Measurements from ENCODE around the gene GTPBP2. TPM values are rescaled to one million over a fixed set of nuclear protein-coding genes. Genes with fewer than 3 reads are reported as not detected.

Gene GTPBP2
- total RNA-seq, 1 donor: 50.1 TPM

GRCh38 chr6:43578748-43579147 lies 50.3 kb downstream of the GTPBP2 start:
- TF ChIP-seq CTCF (IDR thresholded peaks at IDR 0.05; ENCODE audit: insufficient read depth, low read depth, low read length): no peak
- no peak overlapping the region for H3K4me3 ChIP-seq (ENCODE audit: low read depth, low read length)
- peak; percentile 24 for DNase-seq (ENCODE audit: low read depth)

- DNase-seq (ENCODE audit: low read depth): peak; percentile 92
- peak within 1 kb of the TSS; percentile 97 for H3K4me3 ChIP-seq (ENCODE audit: low read depth, low read length)
- peak; percentile 20 for TF ChIP-seq CTCF (IDR thresholded peaks at IDR 0.05; ENCODE audit: insufficient read depth, low read depth, low read length)
Measured at GRCh38 chr6:43575772-43576551, 53.1 kb downstream of the GTPBP2 start, which contains the start of the genes POLH and XPO5. Gene POLH, plus strand, starts transcription at chr6:43576185. Its CDS starts 6,135 bp downstream, at chr6:43582320. Gene XPO5, minus strand, starts transcription at chr6:43576038. Its CDS starts 174 bp downstream, at chr6:43575864.

- DNase-seq (ENCODE audit: low read depth): peak; percentile 41
- peak overlapping the region; percentile 97 for H3K4me3 ChIP-seq (ENCODE audit: low read depth, low read length)
- no peak for TF ChIP-seq CTCF (IDR thresholded peaks at IDR 0.05; ENCODE audit: insufficient read depth, low read depth, low read length)
Measured at GRCh38 chr6:43575105-43575771, 53.8 kb downstream of the GTPBP2 start.

- TF ChIP-seq CTCF (IDR thresholded peaks at IDR 0.05; ENCODE audit: insufficient read depth, low read depth, low read length): no peak
- DNase-seq (ENCODE audit: low read depth): no peak
- no peak overlapping the region for H3K4me3 ChIP-seq (ENCODE audit: low read depth, low read length)
Measured at GRCh38 chr6:43572015-43572414, 57.0 kb downstream of the GTPBP2 start.

GRCh38 chr6:43570876-43571441 lies 58.1 kb downstream of the GTPBP2 start:
- no peak for TF ChIP-seq CTCF (IDR thresholded peaks at IDR 0.05; ENCODE audit: insufficient read depth, low read depth, low read length)
- H3K4me3 ChIP-seq (ENCODE audit: low read depth, low read length): no peak overlapping the region
- DNase-seq (ENCODE audit: low read depth): peak; percentile 44

Other genes starting within 250 kb of the GTPBP2 start
- 31.1 and 33.8 TPM in 2 replicates for gene ABCC10, start 201.7 kb downstream of the GTPBP2 start, total RNA-seq
- 0.64 and 1.7 TPM in 2 replicates for gene DLK2, start 173.7 kb downstream of the GTPBP2 start, total RNA-seq
- gene TJAP1, start 151.7 kb downstream of the GTPBP2 start, total RNA-seq: 13.4 and 13.9 TPM in 2 replicates
- under 0.01 TPM in 2 replicates for gene LRRC73, start 118.9 kb downstream of the GTPBP2 start, total RNA-seq
- gene YIPF3, start 112.3 kb downstream of the GTPBP2 start, total RNA-seq: 57.3 and 92.8 TPM in 2 replicates
- 28.5 and 35.8 TPM in 2 replicates for gene POLR1C, start 112.2 kb downstream of the GTPBP2 start, total RNA-seq
- gene XPO5, start 53.2 kb downstream of the GTPBP2 start, total RNA-seq: 28.0 and 43.2 TPM in 2 replicates
- gene POLH, start 53.1 kb downstream of the GTPBP2 start, total RNA-seq: 20.0 and 40.6 TPM in 2 replicates
- gene MAD2L1BP, start 6.6 kb upstream of the GTPBP2 start, total RNA-seq: 18.0 and 20.7 TPM in 2 replicates
- gene RSPH9, start 15.8 kb upstream of the GTPBP2 start, total RNA-seq: 0.86 and 0.97 TPM in 2 replicates
- gene MRPS18A, start 58.5 kb upstream of the GTPBP2 start, total RNA-seq: 26.8 and 34.8 TPM in 2 replicates
- 84.2 and 132 TPM in 2 replicates for gene VEGFA, start 140.9 kb upstream of the GTPBP2 start, total RNA-seq